ENCODE data around the gene SRCAP. TPM values are rescaled to one million over a fixed set of nuclear protein-coding genes. Genes with fewer than 3 reads are reported as not detected.

Gene SRCAP
- total and polyA plus RNA-seq, 2 of the 8 experiments (the other 6 are each of a cell fraction or from before 2014, with no cell fraction given): 5.5 to 54.3 TPM

DNA sequence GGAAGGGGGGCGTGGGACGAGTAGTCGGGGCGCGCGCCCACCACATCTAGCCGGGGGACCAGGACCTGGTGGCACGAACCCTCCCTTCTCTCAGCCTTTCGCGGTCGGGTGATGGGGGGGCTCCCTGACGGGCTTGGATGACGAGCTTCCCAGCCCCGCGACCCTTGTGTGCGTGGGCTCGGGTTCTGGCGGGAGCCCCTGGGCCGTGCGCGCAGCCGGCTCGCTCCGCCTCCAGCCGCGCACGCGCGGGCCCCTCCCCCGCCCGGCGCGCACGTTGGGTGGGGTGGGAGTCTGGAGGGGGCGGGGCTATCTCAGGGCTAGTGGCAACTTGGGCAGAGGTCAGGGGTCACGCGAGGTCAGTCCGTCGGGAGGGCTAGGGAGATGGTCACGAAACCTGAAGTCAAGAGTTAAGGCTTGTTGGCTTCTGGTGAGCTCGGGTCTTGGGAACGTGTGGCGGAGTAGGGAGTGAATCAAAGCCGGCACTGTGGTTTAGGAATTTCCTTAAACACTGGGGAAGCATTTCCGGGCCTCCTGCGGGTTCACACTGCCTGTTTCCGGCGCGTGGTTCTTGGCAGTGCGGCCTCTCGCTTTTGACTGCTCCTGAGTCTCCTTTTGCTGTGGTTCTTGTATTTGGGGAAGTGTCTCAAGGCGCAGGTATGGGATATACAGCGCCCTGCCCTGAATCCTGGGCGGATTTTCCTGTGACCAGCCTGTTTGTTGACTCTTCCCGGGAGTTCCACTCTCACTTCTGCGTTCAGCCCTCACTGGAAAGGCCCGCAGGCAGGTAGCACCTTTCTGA is at the start of gene SRCAP (continued):
- TF ChIP-seq POLR2A (IDR thresholded peaks at IDR 0.05; ENCODE audit: control extremely low read depth in 1 of 2, low read depth in 2 of 2, low read length in 2 of 2) (0 out of 3 replicates have a peak, but pooled peaks of 1 of the 2 experiments have one; percentile 5), RAD21 (IDR thresholded peaks at IDR 0.05 in 1 of 2, conservative IDR thresholded peaks at IDR 0.05 in 1 of 2; ENCODE audit: low read depth in 2 of 2, low read length in 2 of 2) (no peak), TBP (IDR thresholded peaks at IDR 0.05; ENCODE audit: low read depth, low read length) (no peak), ASH2L (IDR thresholded peaks at IDR 0.05; ENCODE audit: low read length) (peak; percentile 21), TCF12 (IDR thresholded peaks at IDR 0.05; ENCODE audit: low read depth, low read length) (no peak), GABPA (IDR thresholded peaks at IDR 0.05; ENCODE audit: borderline replicate concordance, insufficient read depth, low read length) (no peak; the same call in 1 of the 2 replicates), RNF2 (IDR thresholded peaks at IDR 0.05; ENCODE audit: borderline replicate concordance, low read depth, low read length, missing control alignments, poor library complexity, severe bottlenecking) (no peak), PHF8 (conservative IDR thresholded peaks at IDR 0.05; ENCODE audit: low read depth, low read length) (no peak; the same call in none of the 2 replicates), CBX5 (IDR thresholded peaks at IDR 0.05; ENCODE audit: low read depth, low read length) (no peak), CEBPB (IDR thresholded peaks at IDR 0.05; ENCODE audit: low read depth, low read length) (no peak), GTF2F1 (IDR thresholded peaks at IDR 0.05; ENCODE audit: borderline replicate concordance, low read depth, low read length) (no peak), TEAD4 (IDR thresholded peaks at IDR 0.05; ENCODE audit: low read depth, low read length) (no peak), JUN (IDR thresholded peaks at IDR 0.05; ENCODE audit: low read depth, low read length) (no peak), SP4 (IDR thresholded peaks at IDR 0.05; ENCODE audit: low read length) (no peak), SUZ12 (IDR thresholded peaks at IDR 0.05; ENCODE audit: low read length) (no peak), HDAC6 (IDR thresholded peaks at IDR 0.05; ENCODE audit: low read depth, low read length) (no peak), ZNF274 (IDR thresholded peaks at IDR 0.05; ENCODE audit: borderline replicate concordance, extremely low read depth, low read length) (no peak), SP2 (IDR thresholded peaks at IDR 0.05; ENCODE audit: low read length) (no peak), JUND (IDR thresholded peaks at IDR 0.05; ENCODE audit: low read length) (no peak), EGR1 (IDR thresholded peaks at IDR 0.05; ENCODE audit: borderline replicate concordance, low read depth, low read length) (peak; percentile 45; the same call in 1 of the 2 replicates)
- TF ChIP-seq, protein P1, sequence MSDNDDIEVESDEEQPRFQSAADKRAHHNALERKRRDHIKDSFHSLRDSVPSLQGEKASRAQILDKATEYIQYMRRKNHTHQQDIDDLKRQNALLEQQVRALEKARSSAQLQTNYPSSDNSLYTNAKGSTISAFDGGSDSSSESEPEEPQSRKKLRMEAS (IDR thresholded peaks at IDR 0.05): 0 out of 2 replicates have a peak, but pooled peaks have one; percentile 11
- TF ChIP-seq, protein P2, sequence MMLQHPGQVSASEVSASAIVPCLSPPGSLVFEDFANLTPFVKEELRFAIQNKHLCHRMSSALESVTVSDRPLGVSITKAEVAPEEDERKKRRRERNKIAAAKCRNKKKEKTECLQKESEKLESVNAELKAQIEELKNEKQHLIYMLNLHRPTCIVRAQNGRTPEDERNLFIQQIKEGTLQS (IDR thresholded peaks at IDR 0.05; ENCODE audit: insufficient read depth, low read depth, low read length): 0 out of 2 replicates have a peak, but pooled peaks have one; percentile 8
- TF ChIP-seq, protein P3, sequence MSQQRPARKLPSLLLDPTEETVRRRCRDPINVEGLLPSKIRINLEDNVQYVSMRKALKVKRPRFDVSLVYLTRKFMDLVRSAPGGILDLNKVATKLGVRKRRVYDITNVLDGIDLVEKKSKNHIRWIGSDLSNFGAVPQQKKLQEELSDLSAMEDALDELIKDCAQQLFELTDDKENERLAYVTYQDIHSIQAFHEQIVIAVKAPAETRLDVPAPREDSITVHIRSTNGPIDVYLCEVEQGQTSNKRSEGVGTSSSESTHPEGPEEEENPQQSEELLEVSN (IDR thresholded peaks at IDR 0.05): no peak

Data from H1 (cell line).